Measurements from ENCODE around the gene GMPPB.
A peak's percentile ranks its signal among the peaks of the same experiment; 100 is the strongest.

DNA sequence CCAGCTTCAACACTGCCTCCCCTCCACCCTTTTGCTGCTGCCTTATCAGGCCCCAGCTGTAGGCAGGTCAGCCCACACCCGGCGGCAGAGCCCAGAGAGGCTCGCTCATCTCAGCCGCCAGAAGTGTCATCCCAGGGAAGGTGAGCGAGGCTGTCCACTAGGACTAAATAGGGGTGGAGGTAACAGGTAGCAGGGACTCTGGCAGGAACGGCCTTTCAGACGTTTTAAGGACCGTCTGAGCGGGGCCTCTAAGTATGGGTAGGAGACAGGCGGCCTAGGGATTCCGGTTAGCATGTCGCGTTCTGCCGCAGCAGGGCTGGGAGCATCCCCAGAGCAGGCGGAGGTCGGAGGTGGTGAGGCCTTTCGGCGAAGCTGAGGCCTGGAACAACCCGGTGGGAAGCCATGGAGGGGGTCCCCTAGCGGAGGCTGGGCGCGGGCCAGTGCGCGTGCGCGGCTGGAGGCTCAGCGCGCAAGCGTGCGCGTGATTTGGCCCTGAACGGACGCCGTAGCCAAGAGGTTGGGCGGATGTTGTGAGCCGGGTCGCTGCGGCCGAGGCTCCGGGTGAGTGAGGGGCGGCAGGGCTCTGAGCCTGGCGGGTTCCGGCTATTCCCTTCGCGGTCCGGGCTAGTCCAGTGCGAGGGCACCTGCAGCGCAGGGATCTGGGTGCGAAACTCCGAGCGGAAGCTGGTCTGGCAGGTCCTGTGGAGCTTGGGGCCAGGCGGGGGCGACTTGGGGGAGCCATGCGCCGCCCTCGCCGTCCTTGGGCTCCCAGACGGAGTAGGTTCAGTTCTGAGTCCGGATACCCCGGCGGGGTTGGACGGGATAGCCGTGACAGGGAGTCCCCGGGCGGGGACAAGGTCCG is 34.5 kb downstream of the GMPPB start, which contains the start of the genes MST1 and RNF123:
- TF ChIP-seq, protein P1, sequence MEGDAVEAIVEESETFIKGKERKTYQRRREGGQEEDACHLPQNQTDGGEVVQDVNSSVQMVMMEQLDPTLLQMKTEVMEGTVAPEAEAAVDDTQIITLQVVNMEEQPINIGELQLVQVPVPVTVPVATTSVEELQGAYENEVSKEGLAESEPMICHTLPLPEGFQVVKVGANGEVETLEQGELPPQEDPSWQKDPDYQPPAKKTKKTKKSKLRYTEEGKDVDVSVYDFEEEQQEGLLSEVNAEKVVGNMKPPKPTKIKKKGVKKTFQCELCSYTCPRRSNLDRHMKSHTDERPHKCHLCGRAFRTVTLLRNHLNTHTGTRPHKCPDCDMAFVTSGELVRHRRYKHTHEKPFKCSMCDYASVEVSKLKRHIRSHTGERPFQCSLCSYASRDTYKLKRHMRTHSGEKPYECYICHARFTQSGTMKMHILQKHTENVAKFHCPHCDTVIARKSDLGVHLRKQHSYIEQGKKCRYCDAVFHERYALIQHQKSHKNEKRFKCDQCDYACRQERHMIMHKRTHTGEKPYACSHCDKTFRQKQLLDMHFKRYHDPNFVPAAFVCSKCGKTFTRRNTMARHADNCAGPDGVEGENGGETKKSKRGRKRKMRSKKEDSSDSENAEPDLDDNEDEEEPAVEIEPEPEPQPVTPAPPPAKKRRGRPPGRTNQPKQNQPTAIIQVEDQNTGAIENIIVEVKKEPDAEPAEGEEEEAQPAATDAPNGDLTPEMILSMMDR (IDR thresholded peaks at IDR 0.05), result no peak
- TF ChIP-seq POLR2AphosphoS5 (IDR thresholded peaks at IDR 0.05) (peak in 2 of 3 donors; percentile 48 to 49), POLR2A (IDR thresholded peaks at IDR 0.05) (no peak)
